Activated CD8-positive, alpha-beta T cell treated with anti-CD3 and anti-CD28 coated beads for 36 hours (primary cell): ENCODE data around the gene MTFP1. TPM values are rescaled to one million over a fixed set of nuclear protein-coding genes. Genes with fewer than 3 reads are reported as not detected.

Experiments used
- ATAC-seq: fragments of 200-7000 bp; cut with Tn5 transposase; one replicate; pipeline ENCODE4 v1.10.0; 2021; ENCODE audit warnings: mild to moderate bottlenecking, moderate library complexity
- CTCF ChIA-PET: fragments of 350-600 bp; sonication (Branson Sonifier 250); formaldehyde crosslinking; loops from one replicate; lab custom pipeline; 2021; ENCODE audit warnings: antibody characterized with exemption; lab: Charles Lee
- POLR2A ChIA-PET: fragments of 350-600 bp; sonication (Branson Sonifier 250); formaldehyde crosslinking; loops from one replicate; lab custom pipeline; 2021; ENCODE audit warnings: antibody characterized with exemption; lab: Charles Lee
- DNase-seq: peaks from one replicate; pipeline ENCODE4 v3.0.0-alpha.2; 2020
- H3K27ac Mint-ChIP-seq: one replicate; pipeline ENCODE4 v1.8.0; 2021; ENCODE audit warnings: mild to moderate bottlenecking, mixed read lengths
- H3K27me3 Mint-ChIP-seq: one replicate; pipeline ENCODE4 v1.8.0; 2021; ENCODE audit warnings: mixed read lengths
- H3K36me3 Mint-ChIP-seq: one replicate; pipeline ENCODE4 v1.8.0; 2021; ENCODE audit warnings: low read depth, mixed read lengths
- H3K4me1 Mint-ChIP-seq: one replicate; pipeline ENCODE4 v1.8.0; 2021; ENCODE audit warnings: low read depth, mixed read lengths
- H3K4me3 Mint-ChIP-seq: one replicate; pipeline ENCODE4 v1.8.0; 2021; ENCODE audit warnings: mild to moderate bottlenecking, moderate library complexity, mixed read lengths
- H3K9me3 Mint-ChIP-seq: one replicate; pipeline ENCODE4 v1.8.0; 2021; ENCODE audit warnings: mixed read lengths
- intact Hi-C: fragments of 100-400 bp; cut with micrococcal nuclease; formaldehyde crosslinking; loops from one replicate; pipeline ENCODE4 v1.10.0; 2022
- total RNA-seq, 2 experiments: library from RNA; stranded (reverse); gene quantifications; one replicate each; pipeline ENCODE4 v1.2.3, GENCODE V29; 2021
- TF ChIP-seq, protein P1 (sequence below): fragments of 200-600 bp; IDR thresholded peaks from one replicate; pipeline ENCODE4 v1.8.0; 2022; ENCODE audit warnings: antibody characterized with exemption, mild to moderate bottlenecking

MTFP1 gene
- total RNA-seq, 2 experiments from 2014 or later, result 89.8 to 93.8 TPM

DNA sequence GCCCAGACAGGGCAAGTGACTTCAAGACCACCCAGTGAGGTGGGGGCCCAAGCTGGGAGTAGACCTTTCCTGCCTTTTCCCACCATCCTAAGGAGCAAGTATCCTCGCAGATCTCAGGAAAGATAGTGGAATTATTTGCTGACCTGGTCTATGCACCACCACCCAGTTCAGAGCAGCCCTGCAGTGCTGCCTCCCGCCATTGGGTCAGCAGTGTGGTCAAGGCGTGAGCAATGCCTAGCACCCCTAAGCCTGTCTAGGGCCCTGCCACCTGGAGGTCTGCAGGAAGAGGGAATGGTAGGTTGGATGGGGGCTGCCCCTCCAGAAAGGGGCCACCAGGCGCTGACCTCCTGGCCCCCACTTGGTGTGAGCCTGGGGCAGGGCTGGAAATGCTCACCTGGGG, 6.5 kb downstream of the MTFP1 start:
- H3K36me3 Mint-ChIP-seq, result peaks cover 44% of the 10 kb centered on the region
- ChIA-PET CTCF (interaction anchor here (1.6 to 7.1 kb wide), 3 partner anchors 8 to 44 kb away, joined by 6 to 65 read pairs (median 6); partner anchors contain the start of genes MTFP1 and RNF215), POLR2A (interaction anchor here (6.6 kb wide), 1 partner anchor 7 kb away, joined by 78 read pairs; the partner anchor contains the start of gene MTFP1)
- DNase-seq (no peak), ATAC-seq (no peak)
- peaks cover 4% of the 10 kb centered on the region for H3K9me3 Mint-ChIP-seq
- TF ChIP-seq, protein P1, sequence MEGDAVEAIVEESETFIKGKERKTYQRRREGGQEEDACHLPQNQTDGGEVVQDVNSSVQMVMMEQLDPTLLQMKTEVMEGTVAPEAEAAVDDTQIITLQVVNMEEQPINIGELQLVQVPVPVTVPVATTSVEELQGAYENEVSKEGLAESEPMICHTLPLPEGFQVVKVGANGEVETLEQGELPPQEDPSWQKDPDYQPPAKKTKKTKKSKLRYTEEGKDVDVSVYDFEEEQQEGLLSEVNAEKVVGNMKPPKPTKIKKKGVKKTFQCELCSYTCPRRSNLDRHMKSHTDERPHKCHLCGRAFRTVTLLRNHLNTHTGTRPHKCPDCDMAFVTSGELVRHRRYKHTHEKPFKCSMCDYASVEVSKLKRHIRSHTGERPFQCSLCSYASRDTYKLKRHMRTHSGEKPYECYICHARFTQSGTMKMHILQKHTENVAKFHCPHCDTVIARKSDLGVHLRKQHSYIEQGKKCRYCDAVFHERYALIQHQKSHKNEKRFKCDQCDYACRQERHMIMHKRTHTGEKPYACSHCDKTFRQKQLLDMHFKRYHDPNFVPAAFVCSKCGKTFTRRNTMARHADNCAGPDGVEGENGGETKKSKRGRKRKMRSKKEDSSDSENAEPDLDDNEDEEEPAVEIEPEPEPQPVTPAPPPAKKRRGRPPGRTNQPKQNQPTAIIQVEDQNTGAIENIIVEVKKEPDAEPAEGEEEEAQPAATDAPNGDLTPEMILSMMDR, result no peak
- no peak overlapping the region for H3K4me3 Mint-ChIP-seq
- intact Hi-C loops, result no loop called here
- H3K27ac Mint-ChIP-seq, result peak overlapping the region; percentile 24
- no peaks in the 10 kb centered on the region for H3K27me3 Mint-ChIP-seq
- peaks cover 37% of the 10 kb centered on the region for H3K4me1 Mint-ChIP-seq

DNA sequence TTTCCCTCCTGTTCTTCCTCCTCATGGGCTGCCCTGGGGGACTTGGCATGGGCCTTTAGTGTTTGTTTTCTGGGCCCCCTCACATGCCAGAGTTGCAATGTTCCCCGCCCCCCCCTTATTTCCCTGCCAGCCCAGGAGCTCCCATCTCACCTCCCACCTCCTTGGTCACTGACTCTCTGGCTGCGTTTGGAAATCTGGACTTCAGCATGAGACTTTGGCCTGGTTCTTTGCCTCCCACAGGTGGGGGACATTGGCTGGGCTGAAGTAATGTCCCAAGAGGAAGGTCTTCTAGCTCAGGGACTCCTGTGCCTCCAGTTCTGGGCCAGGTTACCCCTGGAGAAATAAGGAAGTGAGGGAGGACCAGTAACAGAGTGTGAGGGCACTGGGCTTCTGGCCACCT, 7.0 kb downstream of the MTFP1 start:
- DNase-seq (no peak), ATAC-seq (no peak)
- peaks cover 40% of the 10 kb centered on the region for H3K36me3 Mint-ChIP-seq
- intact Hi-C loops, result no loop called here
- CTCF ChIA-PET, result interaction anchor here (0.8 to 7.1 kb wide), 4 partner anchors 9 to 45 kb away, joined by 3 to 65 read pairs (median 6); partner anchors contain the start of genes MTFP1 and RNF215
- TF ChIP-seq, protein P1, result no peak
- H3K9me3 Mint-ChIP-seq, result peaks cover 5% of the 10 kb centered on the region
- no peak overlapping the region for H3K4me3 Mint-ChIP-seq
- no peak overlapping the region for H3K27ac Mint-ChIP-seq
- peaks cover 33% of the 10 kb centered on the region for H3K4me1 Mint-ChIP-seq
- POLR2A ChIA-PET, result interaction anchor here (6.6 kb wide), 1 partner anchor 8 kb away, joined by 78 read pairs; the partner anchor contains the start of gene MTFP1
- no peaks in the 10 kb centered on the region for H3K27me3 Mint-ChIP-seq

DNA sequence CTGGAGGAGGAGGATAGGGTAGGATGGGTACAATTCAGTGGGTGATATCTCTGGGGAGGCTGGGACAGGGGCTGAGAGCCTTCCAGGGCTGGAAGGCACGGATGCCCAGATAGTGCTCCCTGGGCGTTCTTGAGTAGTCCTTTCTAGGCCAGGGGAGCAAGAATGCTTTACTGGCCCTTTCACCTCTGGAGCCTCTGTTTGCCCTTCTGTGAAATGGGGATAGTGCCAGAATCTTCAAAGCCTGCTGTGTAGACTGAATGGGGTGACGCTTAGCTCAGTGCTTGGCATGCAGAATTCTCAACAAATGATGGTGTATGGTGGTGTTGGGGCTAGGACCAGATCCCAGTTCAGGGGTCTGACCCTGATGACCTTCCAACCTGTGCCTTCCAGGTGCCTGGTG, 7.7 kb downstream of the MTFP1 start:
- Mint-ChIP-seq H3K9me3 (peaks cover 5% of the 10 kb centered on the region), H3K27me3 (peaks cover under 1% of the 10 kb centered on the region), H3K4me3 (no peak overlapping the region), H3K27ac (peak overlapping the region; percentile 96), H3K4me1 (peaks cover 32% of the 10 kb centered on the region), H3K36me3 (peaks cover 34% of the 10 kb centered on the region)
- no peak for DNase-seq
- no peak for ATAC-seq
- TF ChIP-seq, protein P1, result no peak
- ChIA-PET CTCF (interaction anchor here (0.8 to 7.1 kb wide), 6 partner anchors 10 to 145 kb away, joined by 3 to 65 read pairs (median 6); partner anchors contain the start of genes MTFP1, RNF215 and SEC14L2), POLR2A (interaction anchor here (1.0 to 6.6 kb wide), 4 partner anchors 8 to 45 kb away, joined by 3 to 78 read pairs (median 3); partner anchors contain the start of gene MTFP1)
- intact Hi-C loops, result no loop called here

DNA sequence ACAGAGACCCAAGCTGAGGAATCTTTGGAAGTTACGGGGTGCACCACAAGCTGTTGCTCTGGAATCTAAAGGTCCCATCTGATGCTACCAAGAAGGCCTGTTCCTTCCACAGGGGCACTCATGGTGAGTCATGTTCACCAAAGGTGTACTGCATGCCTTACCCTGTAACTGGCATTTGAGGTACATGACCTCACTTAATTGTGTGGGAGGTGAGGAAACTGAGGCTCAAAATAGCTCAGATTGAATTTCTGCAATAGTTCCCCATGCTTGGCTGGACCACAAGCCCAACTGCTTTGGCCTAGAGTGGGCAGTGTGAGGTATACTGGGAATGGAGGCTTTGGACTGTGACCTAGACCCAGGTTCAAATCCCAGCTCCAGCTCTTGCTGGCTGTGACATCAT, 8.2 kb downstream of the MTFP1 start:
- H3K27ac Mint-ChIP-seq, result peak overlapping the region; percentile 96
- ATAC-seq, result peak; percentile 38

More for the DNA sequence above, 8.2 kb downstream of the MTFP1 start:
- CTCF ChIA-PET, result interaction anchor here (1.4 to 7.1 kb wide), 5 partner anchors 10 to 146 kb away, joined by 5 to 65 read pairs (median 6); partner anchors contain the start of genes MTFP1, RNF215 and SEC14L2
- TF ChIP-seq, protein P1, result no peak
- no peak overlapping the region for H3K4me3 Mint-ChIP-seq
- peaks cover 32% of the 10 kb centered on the region for H3K4me1 Mint-ChIP-seq
- POLR2A ChIA-PET, result interaction anchor here (1.0 to 6.6 kb wide), 5 partner anchors 8 to 146 kb away, joined by 3 to 78 read pairs (median 3); partner anchors contain the start of gene MTFP1
- peaks cover 3% of the 10 kb centered on the region for H3K27me3 Mint-ChIP-seq
- DNase-seq, result peak; percentile 51
- H3K36me3 Mint-ChIP-seq, result peaks cover 28% of the 10 kb centered on the region
- intact Hi-C loops, result no loop called here
- peaks cover 5% of the 10 kb centered on the region for H3K9me3 Mint-ChIP-seq
